ENCODE measurements around the gene VPS13D.

- TF ChIP-seq TEAD4 (CRISPR knock-in tag; IDR thresholded peaks at IDR 0.05) (no peak), CTCF (IDR thresholded peaks at IDR 0.05) (no peak), NR2C2 (CRISPR knock-in tag; IDR thresholded peaks at IDR 0.05) (no peak), CBFB (CRISPR knock-in tag; IDR thresholded peaks at IDR 0.05; ENCODE audit: low read depth) (no peak), NR3C1 (CRISPR knock-in tag; conservative IDR thresholded peaks at IDR 0.05; ENCODE audit: low read depth) (no peak), SOX15 (CRISPR knock-in tag; IDR thresholded peaks at IDR 0.05) (no peak), ZNF512 (CRISPR knock-in tag; IDR thresholded peaks at IDR 0.05; ENCODE audit: borderline replicate concordance) (no peak), MXD4 (CRISPR knock-in tag; IDR thresholded peaks at IDR 0.05; ENCODE audit: borderline replicate concordance) (no peak), KAT7 (CRISPR knock-in tag; IDR thresholded peaks at IDR 0.05; ENCODE audit: borderline replicate concordance) (no peak), ZNF396 (CRISPR knock-in tag; IDR thresholded peaks at IDR 0.05; ENCODE audit: borderline replicate concordance) (no peak)
- TF ChIP-seq, protein P1, sequence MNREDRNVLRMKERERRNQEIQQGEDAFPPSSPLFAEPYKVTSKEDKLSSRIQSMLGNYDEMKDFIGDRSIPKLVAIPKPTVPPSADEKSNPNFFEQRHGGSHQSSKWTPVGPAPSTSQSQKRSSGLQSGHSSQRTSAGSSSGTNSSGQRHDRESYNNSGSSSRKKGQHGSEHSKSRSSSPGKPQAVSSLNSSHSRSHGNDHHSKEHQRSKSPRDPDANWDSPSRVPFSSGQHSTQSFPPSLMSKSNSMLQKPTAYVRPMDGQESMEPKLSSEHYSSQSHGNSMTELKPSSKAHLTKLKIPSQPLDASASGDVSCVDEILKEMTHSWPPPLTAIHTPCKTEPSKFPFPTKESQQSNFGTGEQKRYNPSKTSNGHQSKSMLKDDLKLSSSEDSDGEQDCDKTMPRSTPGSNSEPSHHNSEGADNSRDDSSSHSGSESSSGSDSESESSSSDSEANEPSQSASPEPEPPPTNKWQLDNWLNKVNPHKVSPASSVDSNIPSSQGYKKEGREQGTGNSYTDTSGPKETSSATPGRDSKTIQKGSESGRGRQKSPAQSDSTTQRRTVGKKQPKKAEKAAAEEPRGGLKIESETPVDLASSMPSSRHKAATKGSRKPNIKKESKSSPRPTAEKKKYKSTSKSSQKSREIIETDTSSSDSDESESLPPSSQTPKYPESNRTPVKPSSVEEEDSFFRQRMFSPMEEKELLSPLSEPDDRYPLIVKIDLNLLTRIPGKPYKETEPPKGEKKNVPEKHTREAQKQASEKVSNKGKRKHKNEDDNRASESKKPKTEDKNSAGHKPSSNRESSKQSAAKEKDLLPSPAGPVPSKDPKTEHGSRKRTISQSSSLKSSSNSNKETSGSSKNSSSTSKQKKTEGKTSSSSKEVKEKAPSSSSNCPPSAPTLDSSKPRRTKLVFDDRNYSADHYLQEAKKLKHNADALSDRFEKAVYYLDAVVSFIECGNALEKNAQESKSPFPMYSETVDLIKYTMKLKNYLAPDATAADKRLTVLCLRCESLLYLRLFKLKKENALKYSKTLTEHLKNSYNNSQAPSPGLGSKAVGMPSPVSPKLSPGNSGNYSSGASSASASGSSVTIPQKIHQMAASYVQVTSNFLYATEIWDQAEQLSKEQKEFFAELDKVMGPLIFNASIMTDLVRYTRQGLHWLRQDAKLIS (CRISPR knock-in tag; IDR thresholded peaks at IDR 0.05; ENCODE audit: borderline replicate concordance), result no peak
- TF ChIP-seq, protein P2, sequence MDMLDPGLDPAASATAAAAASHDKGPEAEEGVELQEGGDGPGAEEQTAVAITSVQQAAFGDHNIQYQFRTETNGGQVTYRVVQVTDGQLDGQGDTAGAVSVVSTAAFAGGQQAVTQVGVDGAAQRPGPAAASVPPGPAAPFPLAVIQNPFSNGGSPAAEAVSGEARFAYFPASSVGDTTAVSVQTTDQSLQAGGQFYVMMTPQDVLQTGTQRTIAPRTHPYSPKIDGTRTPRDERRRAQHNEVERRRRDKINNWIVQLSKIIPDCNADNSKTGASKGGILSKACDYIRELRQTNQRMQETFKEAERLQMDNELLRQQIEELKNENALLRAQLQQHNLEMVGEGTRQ (CRISPR knock-in tag; IDR thresholded peaks at IDR 0.05), result no peak
- TF ChIP-seq, protein P3, sequence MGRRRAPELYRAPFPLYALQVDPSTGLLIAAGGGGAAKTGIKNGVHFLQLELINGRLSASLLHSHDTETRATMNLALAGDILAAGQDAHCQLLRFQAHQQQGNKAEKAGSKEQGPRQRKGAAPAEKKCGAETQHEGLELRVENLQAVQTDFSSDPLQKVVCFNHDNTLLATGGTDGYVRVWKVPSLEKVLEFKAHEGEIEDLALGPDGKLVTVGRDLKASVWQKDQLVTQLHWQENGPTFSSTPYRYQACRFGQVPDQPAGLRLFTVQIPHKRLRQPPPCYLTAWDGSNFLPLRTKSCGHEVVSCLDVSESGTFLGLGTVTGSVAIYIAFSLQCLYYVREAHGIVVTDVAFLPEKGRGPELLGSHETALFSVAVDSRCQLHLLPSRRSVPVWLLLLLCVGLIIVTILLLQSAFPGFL (CRISPR knock-in tag; IDR thresholded peaks at IDR 0.05; ENCODE audit: borderline replicate concordance), result no peak
These were observed 200.7 kb downstream of the VPS13D start for GRCh38 chr1:12430525-12430924.

Data from WTC11 (cell line).